ENCODE measurements around the gene AGBL3.
"Not testable (repeated sequence)": the region's sequence is repeated elsewhere in the genome, so short reads cannot be mapped to it uniquely, and the experiment has no call there.

The AGBL3 gene

DNA sequence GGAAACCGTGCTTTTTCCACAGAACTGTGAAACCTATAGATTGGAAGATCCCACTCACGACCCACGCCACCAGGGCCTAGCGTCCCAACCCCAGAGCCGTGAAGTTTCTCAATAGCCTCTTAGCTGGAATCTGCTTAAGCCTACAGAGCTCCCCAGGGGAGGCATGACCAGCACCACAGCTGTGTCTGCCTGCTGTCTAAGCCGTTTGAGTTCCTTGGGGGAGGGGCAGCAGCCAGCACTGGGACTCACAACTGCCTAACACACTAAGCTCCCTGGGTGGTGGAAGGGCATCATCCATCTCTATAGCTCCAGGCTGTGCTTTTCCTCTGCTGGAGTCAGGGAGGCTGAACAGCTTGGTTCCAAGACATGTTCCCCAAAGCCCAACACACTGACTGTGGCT, 135.6 kb downstream of the AGBL3 start:
- TF ChIP-seq, protein P1, sequence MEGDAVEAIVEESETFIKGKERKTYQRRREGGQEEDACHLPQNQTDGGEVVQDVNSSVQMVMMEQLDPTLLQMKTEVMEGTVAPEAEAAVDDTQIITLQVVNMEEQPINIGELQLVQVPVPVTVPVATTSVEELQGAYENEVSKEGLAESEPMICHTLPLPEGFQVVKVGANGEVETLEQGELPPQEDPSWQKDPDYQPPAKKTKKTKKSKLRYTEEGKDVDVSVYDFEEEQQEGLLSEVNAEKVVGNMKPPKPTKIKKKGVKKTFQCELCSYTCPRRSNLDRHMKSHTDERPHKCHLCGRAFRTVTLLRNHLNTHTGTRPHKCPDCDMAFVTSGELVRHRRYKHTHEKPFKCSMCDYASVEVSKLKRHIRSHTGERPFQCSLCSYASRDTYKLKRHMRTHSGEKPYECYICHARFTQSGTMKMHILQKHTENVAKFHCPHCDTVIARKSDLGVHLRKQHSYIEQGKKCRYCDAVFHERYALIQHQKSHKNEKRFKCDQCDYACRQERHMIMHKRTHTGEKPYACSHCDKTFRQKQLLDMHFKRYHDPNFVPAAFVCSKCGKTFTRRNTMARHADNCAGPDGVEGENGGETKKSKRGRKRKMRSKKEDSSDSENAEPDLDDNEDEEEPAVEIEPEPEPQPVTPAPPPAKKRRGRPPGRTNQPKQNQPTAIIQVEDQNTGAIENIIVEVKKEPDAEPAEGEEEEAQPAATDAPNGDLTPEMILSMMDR (IDR thresholded peaks at IDR 0.05; ENCODE audit: borderline replicate concordance, control extremely low read depth, extremely low read depth, insufficient read depth, missing control alignments): no peak
- no peak for DNase-seq (ENCODE audit: low spot score)
- in situ Hi-C loops (cut with MboI; ENCODE audit: low sequenced_read_pairs, unreplicated experiment): no loop called here

DNA sequence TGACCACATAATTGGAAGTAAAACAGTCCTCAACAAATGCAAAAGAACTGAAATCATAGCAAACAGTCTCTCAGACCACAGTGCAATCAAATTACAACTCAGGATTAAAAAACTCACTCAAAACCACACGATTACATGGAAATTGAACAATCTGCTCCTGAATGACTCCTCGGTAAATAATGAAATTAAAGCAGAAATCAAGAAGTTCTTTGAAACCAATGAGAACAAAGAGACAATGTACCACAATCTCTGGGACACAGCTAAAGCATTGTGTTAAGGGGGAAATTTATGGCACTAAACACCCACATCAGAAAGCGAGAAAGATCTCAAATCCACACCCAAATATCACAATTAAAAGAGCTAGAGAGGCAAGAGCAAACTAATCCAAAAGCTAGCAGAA, 138.3 kb downstream of the AGBL3 start:
- DNase-seq (ENCODE audit: low spot score); in situ Hi-C loops (cut with MboI; ENCODE audit: low sequenced_read_pairs, unreplicated experiment): not testable (repeated sequence)

DNA sequence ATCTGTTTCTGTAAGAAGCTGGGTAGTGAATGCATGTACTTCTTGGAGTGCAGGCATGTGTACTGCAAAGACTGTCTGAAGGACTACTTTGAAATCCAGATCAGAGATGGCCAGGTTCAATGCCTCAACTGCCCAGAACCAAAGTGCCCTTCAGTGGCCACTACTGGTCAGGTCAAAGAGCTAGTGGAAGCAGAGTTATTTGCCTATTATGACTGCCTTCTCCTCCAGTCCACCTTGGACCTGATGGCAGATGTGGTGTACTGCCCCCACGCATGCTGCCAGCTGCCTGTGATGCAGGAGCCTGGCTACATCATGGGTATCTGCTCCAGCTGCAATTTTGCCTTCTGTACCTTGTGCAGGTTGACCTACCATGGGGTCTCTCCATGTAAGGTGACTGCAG, 142.6 kb downstream of the AGBL3 start:
- TF ChIP-seq, protein P1 (IDR thresholded peaks at IDR 0.05; ENCODE audit: borderline replicate concordance, control extremely low read depth, extremely low read depth, insufficient read depth, missing control alignments): no peak
- DNase-seq (ENCODE audit: low spot score): no peak
- in situ Hi-C loops (cut with MboI; ENCODE audit: low sequenced_read_pairs, unreplicated experiment): no loop called here

DNA sequence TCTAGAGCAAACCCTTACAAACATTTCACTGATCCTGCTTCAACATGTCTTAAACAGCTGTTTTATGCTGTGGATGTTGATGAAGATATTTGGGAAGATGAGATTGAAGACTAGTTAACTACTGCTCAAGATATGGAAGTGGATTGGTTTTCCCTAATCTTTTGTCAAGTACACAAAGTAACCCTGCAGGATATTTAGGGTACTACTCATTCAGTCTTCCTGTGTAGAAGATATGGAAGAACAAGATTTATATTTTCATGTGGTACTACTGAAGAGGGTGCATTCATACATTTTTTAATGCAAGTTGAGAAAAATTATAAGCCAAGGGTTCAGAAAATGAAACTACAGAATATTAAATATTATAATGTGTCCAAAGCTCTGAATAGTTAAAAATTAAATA, 143.3 kb downstream of the AGBL3 start:
- in situ Hi-C loops (cut with MboI; ENCODE audit: low sequenced_read_pairs, unreplicated experiment): no loop called here
- TF ChIP-seq, protein P1 (IDR thresholded peaks at IDR 0.05; ENCODE audit: borderline replicate concordance, control extremely low read depth, extremely low read depth, insufficient read depth, missing control alignments): no peak
- DNase-seq (ENCODE audit: low spot score): no peak

DNA sequence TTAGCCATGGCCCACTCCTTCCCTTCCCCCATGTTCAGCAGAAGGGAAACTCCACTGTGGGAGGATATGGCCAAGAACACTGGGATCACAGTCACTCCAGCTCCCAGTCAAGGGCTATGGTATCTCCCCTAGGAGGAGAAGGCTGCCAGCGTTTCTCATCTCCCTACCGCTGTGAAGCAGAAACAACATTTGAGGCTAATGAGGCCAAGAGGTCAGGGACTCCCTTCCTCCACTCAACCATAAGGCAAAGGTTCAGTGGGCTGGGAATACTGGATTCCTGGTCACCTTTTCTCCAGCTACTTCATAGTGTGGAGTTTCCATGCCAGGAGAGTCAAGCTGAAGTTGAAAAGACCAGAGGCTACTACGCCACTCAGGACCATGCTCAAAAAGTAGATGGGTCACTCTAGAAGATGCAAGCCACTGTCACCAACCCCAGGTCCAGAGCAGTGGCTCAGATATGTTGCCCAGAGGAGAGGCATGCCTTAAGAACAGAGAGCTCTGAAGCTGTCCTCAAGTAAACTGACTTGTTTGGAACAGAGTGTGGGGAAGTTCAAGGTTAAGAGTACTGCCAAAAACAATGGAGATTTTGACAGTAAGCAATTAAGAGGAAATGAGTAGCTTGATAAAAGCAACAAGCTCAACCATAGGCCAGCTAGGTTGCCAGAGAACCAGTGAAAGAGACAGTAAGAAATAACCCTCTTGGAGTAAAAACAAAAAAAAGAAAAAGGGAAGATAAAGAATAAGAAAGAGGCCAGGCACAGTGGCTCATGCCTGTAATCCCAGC, 157.8 kb downstream of the AGBL3 start:
- TF ChIP-seq, protein P1 (IDR thresholded peaks at IDR 0.05; ENCODE audit: borderline replicate concordance, control extremely low read depth, extremely low read depth, insufficient read depth, missing control alignments): no peak
- in situ Hi-C loops (cut with MboI; ENCODE audit: low sequenced_read_pairs, unreplicated experiment): no loop called here
- DNase-seq (ENCODE audit: low spot score): no peak

DNA sequence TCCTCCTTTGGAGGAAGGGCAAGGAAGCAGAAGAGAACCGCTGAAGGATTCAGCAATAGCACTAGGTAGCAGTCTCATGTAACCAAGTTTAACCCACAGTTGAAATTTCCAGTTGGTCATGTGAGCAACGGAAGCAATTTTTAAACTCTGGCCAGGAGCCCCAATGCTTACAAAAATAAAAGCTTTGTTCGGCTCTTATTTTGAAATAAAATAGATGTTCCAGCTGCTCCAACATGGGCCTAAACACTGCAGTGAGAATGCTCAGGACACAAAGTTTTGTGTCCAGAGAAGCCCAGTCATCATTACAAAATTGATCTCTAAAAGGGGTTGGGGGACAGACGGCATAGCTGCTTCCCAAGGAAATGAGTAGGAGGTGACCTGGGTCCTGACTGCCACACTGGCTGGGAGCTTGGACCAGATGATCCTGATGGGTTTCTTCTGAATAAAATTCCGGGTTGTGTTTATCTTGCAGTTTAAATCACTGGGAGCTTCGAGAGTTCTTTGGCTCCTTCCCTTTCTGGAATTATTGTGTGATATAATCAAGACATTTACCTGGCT, 161.1 kb downstream of the AGBL3 start:
- TF ChIP-seq, protein P1 (IDR thresholded peaks at IDR 0.05; ENCODE audit: borderline replicate concordance, control extremely low read depth, extremely low read depth, insufficient read depth, missing control alignments): no peak
- no peak for DNase-seq (ENCODE audit: low spot score)
- in situ Hi-C loops (cut with MboI; ENCODE audit: low sequenced_read_pairs, unreplicated experiment): no loop called here
